NCI-H1417 (cell line): ENCODE data around the gene CADM4.

Experiments used
- DNase-seq, 3 experiments: peaks; one replicate each; lab custom pipeline; 2025; lab: John Stamatoyannopoulos, UW

Gene CADM4

GRCh38 chr19:43582495-43582894 lies 57.2 kb downstream of the CADM4 start:
- no peak for DNase-seq

- DNase-seq = no peak
Observed at GRCh38 chr19:43581467-43581866, 58.2 kb downstream of the CADM4 start.

- no peak for DNase-seq
Observed at GRCh38 chr19:43578787-43579186, 60.9 kb downstream of the CADM4 start.

GRCh38 chr19:43575955-43576878 lies 63.4 kb downstream of the CADM4 start:
- peak; percentile 39 to 74 (median 68) for DNase-seq

GRCh38 chr19:43575156-43575950 lies 64.3 kb downstream of the CADM4 start, which contains the start of the genes PINLYP and XRCC1:
PINLYP (plus strand) TSS chr19:43575801; CDS start chr19:43577192, 1,391 bp downstream.
XRCC1 (minus strand) TSS chr19:43575527; CDS start chr19:43575458, 69 bp downstream.
- DNase-seq = peak; percentile 96 to 99 (median 99)

GRCh38 chr19:43574424-43575155 lies 65.1 kb downstream of the CADM4 start:
- DNase-seq = peak in 1 of 3 experiments; percentile 49
